Measurements from ENCODE around the gene LRP4.

Gene LRP4

GRCh38 chr11:46845740-46846509 is 72.4 kb downstream of the LRP4 start, which contains the start of gene CKAP5 (continued):
- TF ChIP-seq ZNF777 (tag by site-specific recombination; IDR thresholded peaks at IDR 0.05; ENCODE audit: borderline replicate concordance) (no peak), ZBTB26 (tag by site-specific recombination; optimal IDR thresholded peaks at IDR 0.05) (peak; percentile 93), FEZF1 (tag by site-specific recombination; IDR thresholded peaks at IDR 0.05) (peak; percentile 43), ZNF24 (tag by site-specific recombination; IDR thresholded peaks at IDR 0.05) (no peak), ZFP69B (tag by site-specific recombination; IDR thresholded peaks at IDR 0.05) (peak; percentile 98), ZNF221 (tag by site-specific recombination; IDR thresholded peaks at IDR 0.05; ENCODE audit: borderline replicate concordance) (no peak), ZNF202 (tag by site-specific recombination; IDR thresholded peaks at IDR 0.05; ENCODE audit: borderline replicate concordance) (no peak), ZNF843 (tag by site-specific recombination; IDR thresholded peaks at IDR 0.05) (no peak), ZNF521 (tag by site-specific recombination; IDR thresholded peaks at IDR 0.05) (no peak), ZNF140 (tag by site-specific recombination; IDR thresholded peaks at IDR 0.05) (no peak), ZNF792 (tag by site-specific recombination; IDR thresholded peaks at IDR 0.05) (no peak), ZNF624 (tag by site-specific recombination; IDR thresholded peaks at IDR 0.05) (no peak), ZNF513 (tag by site-specific recombination; IDR thresholded peaks at IDR 0.05) (no peak)

- Histone ChIP-seq H3K27ac (ENCODE audit: extremely low read depth, low read depth, low read length) (peak overlapping the region; percentile 93), H3K4me3 (ENCODE audit: low read depth, low read length) (peak overlapping the region; percentile 84), H3K9me3 (ENCODE audit: control insufficient read depth, insufficient read depth, low read depth, low read length) (no peaks in the 10 kb centered on the region), H3K36me3 (ENCODE audit: control insufficient read depth in 2 of 2, insufficient read depth in 1 of 2, low read length in 2 of 2) (peaks cover 0 to 14% of the 10 kb centered on the region in 2 experiments; a peak in 2 of 3 replicates), H3K4me1 (ENCODE audit: control insufficient read depth, insufficient read depth, low read length) (no peaks in the 10 kb centered on the region)
- ChIA-PET POLR2A (interaction anchor here (1.1 kb wide), 1 partner anchor 19 kb away, joined by 7 read pairs; no protein-coding TSS in a partner anchor), CTCF (interaction anchor here (0.5 kb wide), 1 partner anchor 152 kb away, joined by 3 read pairs; no protein-coding TSS in a partner anchor)
- TF ChIP-seq PRDM10 (tag by site-specific recombination; IDR thresholded peaks at IDR 0.05): no peak
- peak; percentile 37; the same call in 1 of the 2 replicates for TF ChIP-seq ZNF341 (tag by site-specific recombination; IDR thresholded peaks at IDR 0.05; ENCODE audit: low read depth)
- no peak for TF ChIP-seq ZNF670 (tag by site-specific recombination; IDR thresholded peaks at IDR 0.05; ENCODE audit: low read depth)
- TF ChIP-seq PRDM2 (tag by site-specific recombination; IDR thresholded peaks at IDR 0.05; ENCODE audit: borderline replicate concordance): no peak
- no peak for TF ChIP-seq ZNF157 (tag by site-specific recombination; IDR thresholded peaks at IDR 0.05)
- peak; percentile 17; the same call in 1 of the 2 replicates for TF ChIP-seq ZNF449 (tag by site-specific recombination; IDR thresholded peaks at IDR 0.05)
Observed at GRCh38 chr11:46845440-46845739, 73.0 kb downstream of the LRP4 start.

Measured in HEK293 (cell line).